ENCODE measurements around the gene MED27.

The MED27 gene

GRCh38 chr9:132108728-132109127, 29.1 kb upstream of the MED27 start:
- Histone ChIP-seq H3K4me1 (no peaks in the 10 kb centered on the region), H3K9me3 (no peaks in the 10 kb centered on the region), H3K36me3 (no peaks in the 10 kb centered on the region), H3K27me3 (no peaks in the 10 kb centered on the region), H3K4me3 (ENCODE audit: low read depth, low read length) (no peak overlapping the region)
- DNase-seq, result no peak
- no peak for TF ChIP-seq CTCF (IDR thresholded peaks at IDR 0.05; ENCODE audit: low read depth, low read length)

GRCh38 chr9:132099741-132100407, 20.2 kb upstream of the MED27 start:
- TF ChIP-seq CTCF (IDR thresholded peaks at IDR 0.05; ENCODE audit: low read depth, low read length), result no peak
- Histone ChIP-seq H3K4me3 (ENCODE audit: low read depth, low read length) (no peak overlapping the region), H3K27me3 (no peaks in the 10 kb centered on the region; the same call in 1 of the 2 replicates), H3K9me3 (no peaks in the 10 kb centered on the region), H3K36me3 (no peaks in the 10 kb centered on the region), H3K4me1 (no peaks in the 10 kb centered on the region; the same call in 1 of the 2 replicates)
- DNase-seq, result no peak

- TF ChIP-seq CTCF (IDR thresholded peaks at IDR 0.05; ENCODE audit: low read depth, low read length), result no peak
- H3K36me3 ChIP-seq, result no peaks in the 10 kb centered on the region
- no peaks in the 10 kb centered on the region; the same call in 1 of the 2 replicates for H3K27me3 ChIP-seq
- DNase-seq, result no peak
- no peaks in the 10 kb centered on the region for H3K9me3 ChIP-seq
- H3K4me3 ChIP-seq (ENCODE audit: low read depth, low read length), result no peak overlapping the region
- H3K4me1 ChIP-seq, result no peaks in the 10 kb centered on the region; the same call in 1 of the 2 replicates
Observed at GRCh38 chr9:132099167-132099566, 19.5 kb upstream of the MED27 start.

- Histone ChIP-seq H3K36me3 (no peaks in the 10 kb centered on the region), H3K4me1 (no peaks in the 10 kb centered on the region), H3K4me3 (ENCODE audit: low read depth, low read length) (no peak overlapping the region), H3K27me3 (no peaks in the 10 kb centered on the region; the same call in 1 of the 2 replicates), H3K9me3 (no peaks in the 10 kb centered on the region)
- no peak for DNase-seq
- TF ChIP-seq CTCF (IDR thresholded peaks at IDR 0.05; ENCODE audit: low read depth, low read length), result no peak
Observed at GRCh38 chr9:132094314-132094791, 14.7 kb upstream of the MED27 start.

GRCh38 chr9:132090771-132091170, 11.1 kb upstream of the MED27 start:
- H3K27me3 ChIP-seq, result no peaks in the 10 kb centered on the region
- H3K4me1 ChIP-seq, result no peaks in the 10 kb centered on the region
- H3K36me3 ChIP-seq, result no peaks in the 10 kb centered on the region
- DNase-seq, result no peak
- no peak for TF ChIP-seq CTCF (IDR thresholded peaks at IDR 0.05; ENCODE audit: low read depth, low read length)
- H3K9me3 ChIP-seq, result no peaks in the 10 kb centered on the region
- H3K4me3 ChIP-seq (ENCODE audit: low read depth, low read length), result no peak overlapping the region

GRCh38 chr9:132087438-132088030, 7.9 kb upstream of the MED27 start:
- H3K4me3 ChIP-seq (ENCODE audit: low read depth, low read length), result no peak overlapping the region
- no peak for DNase-seq
- no peak for TF ChIP-seq CTCF (IDR thresholded peaks at IDR 0.05; ENCODE audit: low read depth, low read length)
- no peaks in the 10 kb centered on the region for H3K27me3 ChIP-seq
- H3K36me3 ChIP-seq, result no peaks in the 10 kb centered on the region
- H3K4me1 ChIP-seq, result no peaks in the 10 kb centered on the region
- no peaks in the 10 kb centered on the region for H3K9me3 ChIP-seq

Measured in BE2C (cell line).